WI38 (cell line): ENCODE measurements around the gene KRT80.

Experiments used
- H3K4me3 ChIP-seq: 2 replicates; pipeline ENCODE4 v1.5.1; 2011; ENCODE audit warnings: low read depth, mild to moderate bottlenecking, control low read depth, low read length
- CTCF ChIP-seq: IDR thresholded peaks from 2 replicates; pipeline ENCODE4 v1.5.1; 2012; ENCODE audit warnings: low read depth, mild to moderate bottlenecking, control low read depth, low read length

KRT80 gene

GRCh38 chr12:52231305-52232202 lies 39.7 kb upstream of the KRT80 start:
- TF ChIP-seq CTCF: no peak
- H3K4me3 ChIP-seq: no peak overlapping the region

GRCh38 chr12:52230364-52231281 lies 38.8 kb upstream of the KRT80 start:
- no peak for TF ChIP-seq CTCF
- H3K4me3 ChIP-seq: no peak overlapping the region

- no peak for TF ChIP-seq CTCF
- H3K4me3 ChIP-seq: no peak overlapping the region
Observed at GRCh38 chr12:52229836-52230343, 38.1 kb upstream of the KRT80 start.

GRCh38 chr12:52228931-52229330 lies 37.1 kb upstream of the KRT80 start:
- TF ChIP-seq CTCF: no peak
- H3K4me3 ChIP-seq: no peak overlapping the region

DNA sequence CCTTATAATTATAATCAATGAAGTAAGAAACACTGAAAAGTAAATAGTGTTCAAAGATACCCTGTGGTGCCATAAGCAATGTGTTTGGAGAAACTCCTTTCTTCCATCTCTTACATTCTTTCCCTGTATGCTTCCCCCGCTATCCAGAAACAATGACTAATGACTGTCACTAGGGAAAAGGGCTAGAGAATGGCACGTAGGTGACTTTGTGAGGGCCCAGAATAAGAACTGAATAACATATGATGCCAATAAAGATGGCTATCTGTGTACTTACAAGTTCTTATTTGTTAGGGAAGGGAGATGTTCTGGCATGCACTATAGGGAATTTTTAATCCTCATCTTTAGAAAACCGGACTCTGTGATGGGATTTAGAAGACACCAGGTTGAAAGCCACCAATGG lies 36.6 kb upstream of the KRT80 start:
- TF ChIP-seq CTCF: no peak
- no peak overlapping the region for H3K4me3 ChIP-seq

GRCh38 chr12:52227606-52228166 lies 35.9 kb upstream of the KRT80 start:
- no peak for TF ChIP-seq CTCF

More at GRCh38 chr12:52227606-52228166, 35.9 kb upstream of the KRT80 start:
- H3K4me3 ChIP-seq: no peak overlapping the region
